Liver (tissue), 9 donors: Measurements from ENCODE around the gene HPDL. TPM values are rescaled to one million over a fixed set of nuclear protein-coding genes. Genes with fewer than 3 reads are reported as not detected.

ENCODE experiments used
- DNase-seq: peaks from one replicate; pipeline ENCODE4 v3.0.0-alpha.2; 2017; ENCODE audit warnings: low spot score
- H3K27ac ChIP-seq, 2 donors: one replicate each; pipeline ENCODE4 v1.7.0; 2013; ENCODE audit warnings: inconsistent platforms in 2 of 2, low read length in 2 of 2, control low read depth in 1 of 2, low read depth in 1 of 2, mild to moderate bottlenecking in 1 of 2
- H3K27me3 ChIP-seq, 4 donors: one replicate each; pipeline versions ENCODE4 v1.6.1 to v1.7.0; 2013; ENCODE audit warnings: low read length in 3 of 4, inconsistent platforms in 1 of 4, mild to moderate bottlenecking in 1 of 4, moderate library complexity in 1 of 4; ENCODE audit not compliant: control insufficient read depth in 4 of 4, insufficient read depth in 4 of 4
- H3K36me3 ChIP-seq, 4 donors: one replicate each; pipeline versions ENCODE4 v1.6.1 to v1.7.0; 2013; ENCODE audit warnings: low read length in 3 of 4, mild to moderate bottlenecking in 3 of 4, low read depth in 1 of 4, moderate library complexity in 1 of 4; ENCODE audit not compliant: control insufficient read depth in 4 of 4, insufficient read depth in 3 of 4
- H3K4me1 ChIP-seq, 4 donors: one replicate each; pipeline versions ENCODE4 v1.6.1 to v1.7.0; 2013; ENCODE audit warnings: low read length in 3 of 4, mild to moderate bottlenecking in 3 of 4, moderate library complexity in 1 of 4; ENCODE audit not compliant: control insufficient read depth in 4 of 4, insufficient read depth in 4 of 4
- H3K4me3 ChIP-seq, 3 donors: one replicate each; pipeline versions ENCODE4 v1.6.1 to v1.7.0; 2013; ENCODE audit warnings: low read length in 3 of 3, control low read depth in 1 of 3, low read depth in 1 of 3, mild to moderate bottlenecking in 1 of 3
- H3K9ac ChIP-seq, 2 donors: one replicate each; pipeline ENCODE4 v1.7.0; 2013; ENCODE audit warnings: low read length in 2 of 2, mild to moderate bottlenecking in 2 of 2, moderate library complexity in 2 of 2, control low read depth in 1 of 2, low read depth in 1 of 2
- H3K9me3 ChIP-seq, 4 donors: one replicate each; pipeline versions ENCODE4 v1.6.1 to v1.7.0; 2013; ENCODE audit warnings: low read length in 3 of 4; ENCODE audit not compliant: control insufficient read depth in 4 of 4
- EGR1 ChIP-seq, 2 donors: IDR thresholded peaks; 2 replicates each; pipeline ENCODE4 v1.6.1; 2016 to 2018; ENCODE audit warnings: antibody characterized with exemption in 2 of 2, low read depth in 2 of 2
- FOXA1 ChIP-seq: IDR thresholded peaks from 2 replicates; pipeline ENCODE4 v1.6.1; 2016; ENCODE audit warnings: antibody characterized with exemption
- FOXA2 ChIP-seq: IDR thresholded peaks from 2 replicates; pipeline ENCODE4 v1.6.1; 2016; ENCODE audit warnings: antibody characterized with exemption
- GABPA ChIP-seq, 2 donors: IDR thresholded peaks in 1 of 2; conservative IDR thresholded peaks in 1 of 2; 2 replicates each; pipeline ENCODE4 v1.6.1; 2016; ENCODE audit warnings: antibody characterized with exemption in 2 of 2, mild to moderate bottlenecking in 1 of 2, moderate library complexity in 1 of 2
- HNF4G ChIP-seq: IDR thresholded peaks from 2 replicates; pipeline ENCODE4 v1.6.1; 2016; ENCODE audit warnings: antibody characterized with exemption
- JUND ChIP-seq, 2 donors: IDR thresholded peaks; 2 replicates each; pipeline ENCODE4 v1.6.1; 2016; ENCODE audit warnings: antibody characterized with exemption in 2 of 2
- NR2F2 ChIP-seq: IDR thresholded peaks from 2 replicates; pipeline ENCODE4 v1.6.1; 2016; ENCODE audit warnings: antibody characterized with exemption
- RAD21 ChIP-seq, 2 donors: IDR thresholded peaks; 2 replicates each; pipeline ENCODE4 v1.6.1; 2016; ENCODE audit warnings: antibody characterized with exemption in 2 of 2, mild to moderate bottlenecking in 2 of 2
- REST ChIP-seq: IDR thresholded peaks from 2 replicates; pipeline ENCODE4 v1.6.1; 2016; ENCODE audit warnings: antibody characterized with exemption, mild to moderate bottlenecking
- RXRA ChIP-seq, 2 donors: IDR thresholded peaks; 2 replicates each; pipeline ENCODE4 v1.6.1; 2017 to 2018; ENCODE audit warnings: antibody characterized with exemption in 2 of 2, mild to moderate bottlenecking in 1 of 2
- SP1 ChIP-seq: IDR thresholded peaks from 2 replicates; pipeline ENCODE4 v1.6.1; 2018; ENCODE audit warnings: antibody characterized with exemption, mild to moderate bottlenecking
- TAF1 ChIP-seq: conservative IDR thresholded peaks from 2 replicates; pipeline ENCODE4 v1.6.1; 2016; ENCODE audit warnings: antibody characterized with exemption, mild to moderate bottlenecking
- YY1 ChIP-seq: IDR thresholded peaks from 2 replicates; pipeline ENCODE4 v1.6.1; 2016; ENCODE audit warnings: antibody characterized with exemption, mild to moderate bottlenecking
- polyA plus RNA-seq, 2 donors: library from polyadenylated mRNA; stranded (reverse) in 1 of 2; unstranded in 1 of 2; fragments of 200-250 nt in 1 of 2; fragments of >200 nt in 1 of 2; fragmentation: Nextera tagmentation in 1 of 2; extraction: Ambion mirVana in 1 of 2; gene quantifications; one replicate each; pipeline versions ENCODE4 v1.2.1 to v1.2.3, GENCODE V29; 2013 to 2015
- total RNA-seq, 2 donors: library from RNA; depleted of rRNA; stranded (reverse); fragments of >200 nt; gene quantifications; one replicate each; pipeline ENCODE4 v1.2.3, GENCODE V29; 2014
- TF ChIP-seq, protein P1 (sequence below): fragments of 150-350 bp; IDR thresholded peaks from 2 replicates; pipeline ENCODE4 v1.5.1; 2017; ENCODE audit warnings: improper control_type of control experiment, low read depth, low read length; ENCODE audit not compliant: missing input control
- TF ChIP-seq, protein P2 (sequence below): IDR thresholded peaks from 2 replicates; pipeline ENCODE4 v1.6.1; 2016; ENCODE audit warnings: antibody characterized with exemption
- TF ChIP-seq, protein P3 (sequence below): IDR thresholded peaks from 2 replicates; pipeline ENCODE4 v1.6.1; 2016; ENCODE audit warnings: antibody characterized with exemption
- donor health status: healthy.
- donor health status: healthy.
- donor health status: healthy.
- donor health status: healthy.
- donor health status: healthy.

Gene HPDL
- total and polyA plus RNA-seq, 4 donors: 0.09 to 5.2 (median 0.15) TPM; not detected in 1

DNA sequence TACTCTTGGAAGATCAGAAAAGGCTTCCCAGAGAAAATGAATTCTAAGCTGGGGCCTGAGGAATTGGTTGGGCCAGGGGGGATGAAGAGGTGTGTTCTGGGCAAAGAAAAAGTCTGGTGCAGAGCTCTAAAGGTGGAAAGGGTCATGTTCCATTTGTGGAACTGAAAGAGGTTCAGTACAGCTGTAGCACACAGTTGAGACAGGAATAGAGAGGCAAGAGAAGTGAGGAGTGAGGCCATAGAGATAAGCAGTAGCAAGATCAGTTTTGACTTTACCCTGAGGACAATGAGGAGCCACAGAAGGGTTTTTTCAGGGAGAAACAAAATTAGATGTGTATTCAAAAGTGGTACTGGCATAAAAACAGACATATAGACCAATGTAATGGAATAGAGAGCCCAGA is 43.9 kb downstream of the HPDL start:
- no peaks in the 10 kb centered on the region for H3K36me3 ChIP-seq
- no peaks in the 10 kb centered on the region for H3K9me3 ChIP-seq
- H3K27ac ChIP-seq: no peak overlapping the region
- TF ChIP-seq TAF1 (no peak), NR2F2 (no peak), EGR1 (IDR thresholded peaks at IDR 0.05; ENCODE audit: low read depth in 2 of 2) (no peak), JUND (IDR thresholded peaks at IDR 0.05) (no peak), RAD21 (IDR thresholded peaks at IDR 0.05) (no peak), RXRA (IDR thresholded peaks at IDR 0.05) (no peak), YY1 (no peak), GABPA (IDR thresholded peaks at IDR 0.05 in 1 of 2, conservative IDR thresholded peaks at IDR 0.05 in 1 of 2) (no peak), FOXA1 (no peak), SP1 (no peak), FOXA2 (no peak), REST (no peak), HNF4G (no peak)
- TF ChIP-seq, protein P1, sequence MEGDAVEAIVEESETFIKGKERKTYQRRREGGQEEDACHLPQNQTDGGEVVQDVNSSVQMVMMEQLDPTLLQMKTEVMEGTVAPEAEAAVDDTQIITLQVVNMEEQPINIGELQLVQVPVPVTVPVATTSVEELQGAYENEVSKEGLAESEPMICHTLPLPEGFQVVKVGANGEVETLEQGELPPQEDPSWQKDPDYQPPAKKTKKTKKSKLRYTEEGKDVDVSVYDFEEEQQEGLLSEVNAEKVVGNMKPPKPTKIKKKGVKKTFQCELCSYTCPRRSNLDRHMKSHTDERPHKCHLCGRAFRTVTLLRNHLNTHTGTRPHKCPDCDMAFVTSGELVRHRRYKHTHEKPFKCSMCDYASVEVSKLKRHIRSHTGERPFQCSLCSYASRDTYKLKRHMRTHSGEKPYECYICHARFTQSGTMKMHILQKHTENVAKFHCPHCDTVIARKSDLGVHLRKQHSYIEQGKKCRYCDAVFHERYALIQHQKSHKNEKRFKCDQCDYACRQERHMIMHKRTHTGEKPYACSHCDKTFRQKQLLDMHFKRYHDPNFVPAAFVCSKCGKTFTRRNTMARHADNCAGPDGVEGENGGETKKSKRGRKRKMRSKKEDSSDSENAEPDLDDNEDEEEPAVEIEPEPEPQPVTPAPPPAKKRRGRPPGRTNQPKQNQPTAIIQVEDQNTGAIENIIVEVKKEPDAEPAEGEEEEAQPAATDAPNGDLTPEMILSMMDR: no peak
- TF ChIP-seq, protein P2, sequence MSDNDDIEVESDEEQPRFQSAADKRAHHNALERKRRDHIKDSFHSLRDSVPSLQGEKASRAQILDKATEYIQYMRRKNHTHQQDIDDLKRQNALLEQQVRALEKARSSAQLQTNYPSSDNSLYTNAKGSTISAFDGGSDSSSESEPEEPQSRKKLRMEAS: no peak
- TF ChIP-seq, protein P3, sequence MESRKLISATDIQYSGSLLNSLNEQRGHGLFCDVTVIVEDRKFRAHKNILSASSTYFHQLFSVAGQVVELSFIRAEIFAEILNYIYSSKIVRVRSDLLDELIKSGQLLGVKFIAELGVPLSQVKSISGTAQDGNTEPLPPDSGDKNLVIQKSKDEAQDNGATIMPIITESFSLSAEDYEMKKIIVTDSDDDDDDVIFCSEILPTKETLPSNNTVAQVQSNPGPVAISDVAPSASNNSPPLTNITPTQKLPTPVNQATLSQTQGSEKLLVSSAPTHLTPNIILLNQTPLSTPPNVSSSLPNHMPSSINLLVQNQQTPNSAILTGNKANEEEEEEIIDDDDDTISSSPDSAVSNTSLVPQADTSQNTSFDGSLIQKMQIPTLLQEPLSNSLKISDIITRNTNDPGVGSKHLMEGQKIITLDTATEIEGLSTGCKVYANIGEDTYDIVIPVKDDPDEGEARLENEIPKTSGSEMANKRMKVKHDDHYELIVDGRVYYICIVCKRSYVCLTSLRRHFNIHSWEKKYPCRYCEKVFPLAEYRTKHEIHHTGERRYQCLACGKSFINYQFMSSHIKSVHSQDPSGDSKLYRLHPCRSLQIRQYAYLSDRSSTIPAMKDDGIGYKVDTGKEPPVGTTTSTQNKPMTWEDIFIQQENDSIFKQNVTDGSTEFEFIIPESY: no peak
- H3K9ac ChIP-seq: no peak overlapping the region
- no peaks in the 10 kb centered on the region for H3K27me3 ChIP-seq
- no peak overlapping the region for H3K4me3 ChIP-seq
- no peaks in the 10 kb centered on the region for H3K4me1 ChIP-seq
- no peak for DNase-seq

DNA sequence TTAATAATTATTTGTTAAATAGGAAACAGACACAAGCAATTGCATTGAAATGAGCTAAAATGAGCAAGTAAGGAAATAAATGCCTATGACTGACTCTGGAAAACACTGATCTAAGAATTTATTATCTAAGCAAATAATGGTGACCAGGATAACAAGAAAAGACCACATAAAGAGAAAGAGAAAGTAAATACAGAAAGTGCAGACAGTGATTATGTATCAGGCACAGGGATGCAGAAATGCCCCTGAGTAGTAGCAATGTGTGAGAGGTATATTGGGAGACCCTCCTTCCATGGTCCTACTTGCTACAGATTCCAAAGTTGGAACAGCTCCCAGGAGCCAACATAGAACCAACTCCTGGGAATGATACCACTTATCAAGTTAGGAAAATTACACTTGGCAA is 46.9 kb downstream of the HPDL start:
- no peaks in the 10 kb centered on the region for H3K36me3 ChIP-seq
- no peak overlapping the region for H3K27ac ChIP-seq
- H3K4me3 ChIP-seq: no peak overlapping the region
- H3K9me3 ChIP-seq: no peaks in the 10 kb centered on the region
- no peak overlapping the region for H3K9ac ChIP-seq
- no peak for DNase-seq
- no peaks in the 10 kb centered on the region for H3K27me3 ChIP-seq
- no peaks in the 10 kb centered on the region for H3K4me1 ChIP-seq
- no peak for TF ChIP-seq NR2F2
- no peak for TF ChIP-seq SP1
- no peak for TF ChIP-seq JUND (IDR thresholded peaks at IDR 0.05)
- TF ChIP-seq, protein P2: no peak
- TF ChIP-seq, protein P3: no peak
- no peak for TF ChIP-seq HNF4G
- no peak for TF ChIP-seq FOXA2
- TF ChIP-seq RXRA (IDR thresholded peaks at IDR 0.05): no peak
- TF ChIP-seq RAD21 (IDR thresholded peaks at IDR 0.05): no peak
- no peak for TF ChIP-seq REST
- no peak for TF ChIP-seq YY1
- no peak for TF ChIP-seq GABPA (IDR thresholded peaks at IDR 0.05 in 1 of 2, conservative IDR thresholded peaks at IDR 0.05 in 1 of 2)
